AG04450 (cell line): ENCODE results near the gene GP5. TPM values are rescaled to one million over a fixed set of nuclear protein-coding genes. Genes with fewer than 3 reads are reported as not detected.

ENCODE experiments used
- CTCF ChIA-PET: fragments of 300-600, 350-600 bp; formaldehyde crosslinking; extraction: SDS; loops from one replicate; lab custom pipeline; 2022; ENCODE audit warnings: antibody characterized with exemption, inconsistent platforms; lab: Charles Lee
- POLR2A ChIA-PET: fragments of 350-600 bp; formaldehyde crosslinking; extraction: SDS; loops from one replicate; lab custom pipeline; 2021; ENCODE audit warnings: antibody characterized with exemption, inconsistent platforms; lab: Yijun Ruan, JAX
- DNase-seq: peaks from one replicate; pipeline ENCODE4 v3.0.0-alpha.2; 2011; ENCODE audit warnings: low read depth, low spot score
- H3K27ac ChIP-seq: one replicate; pipeline ENCODE4 v1.5.1; 2012; ENCODE audit warnings: low read depth, low read length, control low read depth
- H3K27me3 ChIP-seq: one replicate; pipeline ENCODE4 v1.6.0; 2012; ENCODE audit warnings: low read length; ENCODE audit not compliant: control insufficient read depth, insufficient read depth
- H3K4me3 ChIP-seq: 2 replicates; pipeline ENCODE4 v1.5.1; 2011; ENCODE audit warnings: mild to moderate bottlenecking, low read depth, low read length, control low read depth
- H3K9me3 ChIP-seq: 2 replicates; pipeline ENCODE4 v1.5.1; 2012; ENCODE audit warnings: low read length; ENCODE audit not compliant: control insufficient read depth, insufficient read depth
- polyA plus RNA-seq: library from polyadenylated mRNA; depleted of rRNA; stranded (reverse); fragments of >200 nt; gene quantifications from 2 replicates; pipeline ENCODE4 v1.2.3, GENCODE V29; 2011
- TF ChIP-seq, protein P1 (sequence below): IDR thresholded peaks from 2 replicates; pipeline ENCODE4 v1.5.1; 2011; ENCODE audit warnings: low read depth, low read length, control low read depth, inconsistent platforms

GP5 gene
- polyA plus RNA-seq, 1 experiment = 0.06 TPM

- no peaks in the 10 kb centered on the region for H3K9me3 ChIP-seq
- no peak overlapping the region for H3K4me3 ChIP-seq
- H3K27ac ChIP-seq = no peak overlapping the region
- CTCF ChIA-PET = interaction anchor here (0.7 to 1.1 kb wide), 2 partner anchors 17 to 79 kb away, joined by 3 to 4 read pairs; no protein-coding TSS in a partner anchor
- H3K27me3 ChIP-seq = no peaks in the 10 kb centered on the region
- POLR2A ChIA-PET = interaction anchor here (0.6 to 1.2 kb wide), 2 partner anchors 16 to 173 kb away, joined by 3 to 5 read pairs; no protein-coding TSS in a partner anchor
- TF ChIP-seq, protein P1, sequence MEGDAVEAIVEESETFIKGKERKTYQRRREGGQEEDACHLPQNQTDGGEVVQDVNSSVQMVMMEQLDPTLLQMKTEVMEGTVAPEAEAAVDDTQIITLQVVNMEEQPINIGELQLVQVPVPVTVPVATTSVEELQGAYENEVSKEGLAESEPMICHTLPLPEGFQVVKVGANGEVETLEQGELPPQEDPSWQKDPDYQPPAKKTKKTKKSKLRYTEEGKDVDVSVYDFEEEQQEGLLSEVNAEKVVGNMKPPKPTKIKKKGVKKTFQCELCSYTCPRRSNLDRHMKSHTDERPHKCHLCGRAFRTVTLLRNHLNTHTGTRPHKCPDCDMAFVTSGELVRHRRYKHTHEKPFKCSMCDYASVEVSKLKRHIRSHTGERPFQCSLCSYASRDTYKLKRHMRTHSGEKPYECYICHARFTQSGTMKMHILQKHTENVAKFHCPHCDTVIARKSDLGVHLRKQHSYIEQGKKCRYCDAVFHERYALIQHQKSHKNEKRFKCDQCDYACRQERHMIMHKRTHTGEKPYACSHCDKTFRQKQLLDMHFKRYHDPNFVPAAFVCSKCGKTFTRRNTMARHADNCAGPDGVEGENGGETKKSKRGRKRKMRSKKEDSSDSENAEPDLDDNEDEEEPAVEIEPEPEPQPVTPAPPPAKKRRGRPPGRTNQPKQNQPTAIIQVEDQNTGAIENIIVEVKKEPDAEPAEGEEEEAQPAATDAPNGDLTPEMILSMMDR = no peak
- peak; percentile 30 for DNase-seq
Measured at GRCh38 chr3:194422188-194422587, 23.1 kb upstream of the GP5 start.

GRCh38 chr3:194418671-194419070 lies 19.6 kb upstream of the GP5 start:
- POLR2A ChIA-PET = no interaction called here
- no peaks in the 10 kb centered on the region for H3K27me3 ChIP-seq
- TF ChIP-seq, protein P1 = no peak

GRCh38 chr3:194407423-194407822 lies 8.4 kb upstream of the GP5 start:
- Histone ChIP-seq H3K4me3 (no peak overlapping the region), H3K9me3 (no peaks in the 10 kb centered on the region), H3K27me3 (no peaks in the 10 kb centered on the region), H3K27ac (no peak overlapping the region)
- peak; percentile 33 for DNase-seq
- TF ChIP-seq, protein P1 = no peak
- ChIA-PET CTCF (interaction anchor here (1.1 to 7.8 kb wide), 7 partner anchors 9 to 626 kb away, joined by 4 to 98 read pairs (median 10); partner anchors contain the start of gene GP5), POLR2A (interaction anchor here (0.6 kb wide), 1 partner anchor 94 kb away, joined by 3 read pairs; no protein-coding TSS in a partner anchor)

More at GRCh38 chr3:194418671-194419070, 19.6 kb upstream of the GP5 start:
- Histone ChIP-seq H3K9me3 (no peaks in the 10 kb centered on the region), H3K4me3 (no peak overlapping the region), H3K27ac (no peak overlapping the region)
- DNase-seq = no peak
- CTCF ChIA-PET = interaction anchor here (1.1 kb wide), 2 partner anchors 13 to 75 kb away, joined by 4 to 9 read pairs; no protein-coding TSS in a partner anchor

GRCh38 chr3:194405766-194406165 lies 6.7 kb upstream of the GP5 start:
- DNase-seq = no peak
- H3K4me3 ChIP-seq = no peak overlapping the region
- H3K27ac ChIP-seq = no peak overlapping the region
- CTCF ChIA-PET = interaction anchor here (0.7 to 7.8 kb wide), 19 partner anchors 9 to 625 kb away, joined by 3 to 98 read pairs (median 4); partner anchors contain the start of gene LSG1
- POLR2A ChIA-PET = interaction anchor here (1.6 kb wide), 1 partner anchor 16 kb away, joined by 5 read pairs; no protein-coding TSS in a partner anchor
- no peaks in the 10 kb centered on the region for H3K27me3 ChIP-seq
- TF ChIP-seq, protein P1 = no peak
- no peaks in the 10 kb centered on the region for H3K9me3 ChIP-seq
